Measurements from ENCODE around the gene ADAMTS12. TPM values are rescaled to one million over a fixed set of nuclear protein-coding genes. Genes with fewer than 3 reads are reported as not detected.

The ADAMTS12 gene
- total and polyA plus RNA-seq, 9 of the 15 experiments (the other 6 are each of a cell fraction or from before 2014, with no cell fraction given) = 0.11 TPM; not detected in 8

DNA sequence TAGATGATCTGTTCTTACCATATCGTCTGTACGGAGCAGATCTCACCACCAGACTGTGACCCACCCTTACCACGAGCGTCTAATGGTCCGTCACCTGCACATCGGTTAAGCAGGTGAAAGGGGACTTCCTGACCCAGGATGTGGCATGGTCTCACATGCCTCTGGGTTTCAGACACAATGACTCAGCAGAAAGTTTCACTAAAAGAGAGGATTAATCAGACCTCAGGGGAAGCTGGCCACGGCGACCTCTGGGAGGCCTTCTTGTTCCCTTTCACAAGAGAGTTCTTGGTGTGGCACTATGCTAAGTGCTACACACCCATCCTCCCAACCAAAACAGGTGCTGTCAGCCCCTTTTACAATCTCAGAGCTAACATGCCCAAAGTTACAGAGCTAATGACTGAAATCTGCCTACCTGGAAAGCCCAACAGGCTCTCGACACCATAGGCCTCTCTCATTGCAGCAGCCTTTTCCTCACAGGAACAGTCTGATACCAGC, 41.6 kb downstream of the ADAMTS12 start (continued):
- TF ChIP-seq, protein P1, sequence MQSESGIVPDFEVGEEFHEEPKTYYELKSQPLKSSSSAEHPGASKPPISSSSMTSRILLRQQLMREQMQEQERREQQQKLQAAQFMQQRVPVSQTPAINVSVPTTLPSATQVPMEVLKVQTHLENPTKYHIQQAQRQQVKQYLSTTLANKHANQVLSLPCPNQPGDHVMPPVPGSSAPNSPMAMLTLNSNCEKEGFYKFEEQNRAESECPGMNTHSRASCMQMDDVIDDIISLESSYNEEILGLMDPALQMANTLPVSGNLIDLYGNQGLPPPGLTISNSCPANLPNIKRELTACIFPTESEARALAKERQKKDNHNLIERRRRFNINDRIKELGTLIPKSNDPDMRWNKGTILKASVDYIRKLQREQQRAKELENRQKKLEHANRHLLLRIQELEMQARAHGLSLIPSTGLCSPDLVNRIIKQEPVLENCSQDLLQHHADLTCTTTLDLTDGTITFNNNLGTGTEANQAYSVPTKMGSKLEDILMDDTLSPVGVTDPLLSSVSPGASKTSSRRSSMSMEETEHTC (IDR thresholded peaks at IDR 0.05) = no peak
- TF ChIP-seq MEF2D (tag; conservative IDR thresholded peaks at IDR 0.05; ENCODE audit: low read depth) (no peak), ZNF316 (IDR thresholded peaks at IDR 0.05) (peak; percentile 67), ZNF24 (IDR thresholded peaks at IDR 0.05) (no peak), ETV6 (IDR thresholded peaks at IDR 0.05; ENCODE audit: borderline replicate concordance in 1 of 2, low read depth in 2 of 2, low read length in 1 of 2) (no peak), ETV6 (CRISPR knock-in tag; IDR thresholded peaks at IDR 0.05; ENCODE audit: borderline replicate concordance) (no peak), KAT2B (IDR thresholded peaks at IDR 0.05; ENCODE audit: low read depth, low read length) (no peak), MAFK (IDR thresholded peaks at IDR 0.05; ENCODE audit: low read length) (peak; percentile 80; the same call in 1 of the 2 replicates)
- TF ChIP-seq, protein P2, sequence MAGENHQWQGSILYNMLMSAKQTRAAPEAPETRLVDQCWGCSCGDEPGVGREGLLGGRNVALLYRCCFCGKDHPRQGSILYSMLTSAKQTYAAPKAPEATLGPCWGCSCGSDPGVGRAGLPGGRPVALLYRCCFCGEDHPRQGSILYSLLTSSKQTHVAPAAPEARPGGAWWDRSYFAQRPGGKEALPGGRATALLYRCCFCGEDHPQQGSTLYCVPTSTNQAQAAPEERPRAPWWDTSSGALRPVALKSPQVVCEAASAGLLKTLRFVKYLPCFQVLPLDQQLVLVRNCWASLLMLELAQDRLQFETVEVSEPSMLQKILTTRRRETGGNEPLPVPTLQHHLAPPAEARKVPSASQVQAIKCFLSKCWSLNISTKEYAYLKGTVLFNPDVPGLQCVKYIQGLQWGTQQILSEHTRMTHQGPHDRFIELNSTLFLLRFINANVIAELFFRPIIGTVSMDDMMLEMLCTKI (IDR thresholded peaks at IDR 0.05; ENCODE audit: partially characterized antibody) = no peak

DNA sequence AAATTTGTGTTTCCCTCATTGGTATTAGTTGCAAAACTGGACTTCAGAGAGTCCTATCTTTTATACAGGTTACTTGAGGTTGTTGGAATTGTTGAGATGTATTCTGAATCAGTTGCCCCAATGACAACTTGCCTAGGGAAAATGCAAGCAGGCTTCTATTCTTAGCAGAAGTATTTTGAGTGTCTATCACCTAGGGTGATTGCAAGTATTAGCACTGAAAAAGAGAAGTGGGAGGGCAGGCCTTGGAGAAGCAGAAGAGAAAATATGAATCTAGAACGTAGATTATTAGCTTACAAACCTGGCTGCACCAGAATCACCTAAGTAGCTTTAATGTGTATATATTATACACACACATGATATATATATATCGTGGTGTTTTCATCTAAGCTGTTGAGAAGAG, 43.2 kb downstream of the ADAMTS12 start:
- Histone ChIP-seq H3K4me3 (no peak overlapping the region), H2AFZ (ENCODE audit: low read depth, low read length) (no peak overlapping the region), H3K9me3 (replicated peaks; ENCODE audit: control insufficient read depth, insufficient read depth, low read depth, low read length) (no peaks in the 10 kb centered on the region), H3K27ac (ENCODE audit: extremely low read depth, low read depth, low read length) (no peak overlapping the region), H3K9ac (ENCODE audit: insufficient read depth in 1 of 2, low read depth in 2 of 2, low read length in 2 of 2) (no peak overlapping the region), H4K20me1 (replicated peaks; ENCODE audit: control insufficient read depth, insufficient read depth, low read length) (no peaks in the 10 kb centered on the region), H3K79me2 (ENCODE audit: control insufficient read depth, insufficient read depth, low read length) (no peaks in the 10 kb centered on the region), H3K4me2 (ENCODE audit: insufficient read depth, low read length) (no peak overlapping the region), H3K27me3 (ENCODE audit: control insufficient read depth in 2 of 2, insufficient read depth in 2 of 2, low read length in 2 of 2) (no peaks in the 10 kb centered on the region; a peak in 1 of 5 replicates), H3K9me1 (ENCODE audit: control insufficient read depth, insufficient read depth, low read length) (no peaks in the 10 kb centered on the region), H3K36me3 (ENCODE audit: control insufficient read depth, insufficient read depth, low read length) (no peaks in the 10 kb centered on the region), H3K4me1 (replicated peaks in 1 of 2; ENCODE audit: control insufficient read depth in 2 of 2, insufficient read depth in 2 of 2, low read length in 2 of 2) (no peaks in the 10 kb centered on the region)
- BruUV-seq (replicated peaks) = no TSS peak
- 0% methylated on average over 2 of the region's 2 CpGs for WGBS (ENCODE audit: insufficient coverage, low coverage, missing lambda C conversion rate)
- CTCF ChIA-PET (ENCODE audit: low intra/inter-chr PET ratio) = no interaction called here
- DNase-seq (ENCODE audit: extremely low read depth in 1 of 4, low spot score in 3 of 4) (no peak), ATAC-seq (no peak), FAIRE-seq (no peak)
- POLR2A ChIA-PET = no interaction called here
- in situ Hi-C loops (cut with MboI) (no loop called here), intact Hi-C loops (cut with micrococcal nuclease) (no loop called here)
- no peak for TF ChIP-seq BMI1 (IDR thresholded peaks at IDR 0.05; ENCODE audit: low read length)
- no peak for TF ChIP-seq SOX6 (IDR thresholded peaks at IDR 0.05)
- no peak for TF ChIP-seq MED1 (CRISPR knock-in tag; IDR thresholded peaks at IDR 0.05; ENCODE audit: borderline replicate concordance)
- TF ChIP-seq, protein P3, sequence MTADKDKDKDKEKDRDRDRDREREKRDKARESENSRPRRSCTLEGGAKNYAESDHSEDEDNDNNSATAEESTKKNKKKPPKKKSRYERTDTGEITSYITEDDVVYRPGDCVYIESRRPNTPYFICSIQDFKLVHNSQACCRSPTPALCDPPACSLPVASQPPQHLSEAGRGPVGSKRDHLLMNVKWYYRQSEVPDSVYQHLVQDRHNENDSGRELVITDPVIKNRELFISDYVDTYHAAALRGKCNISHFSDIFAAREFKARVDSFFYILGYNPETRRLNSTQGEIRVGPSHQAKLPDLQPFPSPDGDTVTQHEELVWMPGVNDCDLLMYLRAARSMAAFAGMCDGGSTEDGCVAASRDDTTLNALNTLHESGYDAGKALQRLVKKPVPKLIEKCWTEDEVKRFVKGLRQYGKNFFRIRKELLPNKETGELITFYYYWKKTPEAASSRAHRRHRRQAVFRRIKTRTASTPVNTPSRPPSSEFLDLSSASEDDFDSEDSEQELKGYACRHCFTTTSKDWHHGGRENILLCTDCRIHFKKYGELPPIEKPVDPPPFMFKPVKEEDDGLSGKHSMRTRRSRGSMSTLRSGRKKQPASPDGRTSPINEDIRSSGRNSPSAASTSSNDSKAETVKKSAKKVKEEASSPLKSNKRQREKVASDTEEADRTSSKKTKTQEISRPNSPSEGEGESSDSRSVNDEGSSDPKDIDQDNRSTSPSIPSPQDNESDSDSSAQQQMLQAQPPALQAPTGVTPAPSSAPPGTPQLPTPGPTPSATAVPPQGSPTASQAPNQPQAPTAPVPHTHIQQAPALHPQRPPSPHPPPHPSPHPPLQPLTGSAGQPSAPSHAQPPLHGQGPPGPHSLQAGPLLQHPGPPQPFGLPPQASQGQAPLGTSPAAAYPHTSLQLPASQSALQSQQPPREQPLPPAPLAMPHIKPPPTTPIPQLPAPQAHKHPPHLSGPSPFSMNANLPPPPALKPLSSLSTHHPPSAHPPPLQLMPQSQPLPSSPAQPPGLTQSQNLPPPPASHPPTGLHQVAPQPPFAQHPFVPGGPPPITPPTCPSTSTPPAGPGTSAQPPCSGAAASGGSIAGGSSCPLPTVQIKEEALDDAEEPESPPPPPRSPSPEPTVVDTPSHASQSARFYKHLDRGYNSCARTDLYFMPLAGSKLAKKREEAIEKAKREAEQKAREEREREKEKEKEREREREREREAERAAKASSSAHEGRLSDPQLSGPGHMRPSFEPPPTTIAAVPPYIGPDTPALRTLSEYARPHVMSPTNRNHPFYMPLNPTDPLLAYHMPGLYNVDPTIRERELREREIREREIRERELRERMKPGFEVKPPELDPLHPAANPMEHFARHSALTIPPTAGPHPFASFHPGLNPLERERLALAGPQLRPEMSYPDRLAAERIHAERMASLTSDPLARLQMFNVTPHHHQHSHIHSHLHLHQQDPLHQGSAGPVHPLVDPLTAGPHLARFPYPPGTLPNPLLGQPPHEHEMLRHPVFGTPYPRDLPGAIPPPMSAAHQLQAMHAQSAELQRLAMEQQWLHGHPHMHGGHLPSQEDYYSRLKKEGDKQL (CRISPR knock-in tag; IDR thresholded peaks at IDR 0.05; ENCODE audit: borderline replicate concordance) = no peak
- TF ChIP-seq XRCC3 (IDR thresholded peaks at IDR 0.05) = no peak
